ENCODE results near the gene RNASE11. TPM values are rescaled to one million over a fixed set of nuclear protein-coding genes. Genes with fewer than 3 reads are reported as not detected.
A peak's percentile ranks its signal among the peaks of the same experiment; 100 is the strongest.

Gene RNASE11
- polyA plus RNA-seq, 1 of the 3 experiments (the other 2 are of a cell fraction): not detected

- 9% methylated on average over 20 of the region's 22 CpGs for WGBS (ENCODE audit: low lambda C conversion rate)
- H3K4me3 ChIP-seq (ENCODE audit: low read depth in 2 of 2, low read length in 1 of 2): peak overlapping the region; percentile 44 to 56
- DNase-seq: no peak
- POLR2A ChIA-PET: no interaction called here
- H4K20me1 ChIP-seq (ENCODE audit: insufficient read depth): 0 out of 2 replicates have a peak, but pooled peaks cover 2% of the 10 kb centered on the region
- H3K27me3 ChIP-seq (ENCODE audit: insufficient read depth): peaks cover 21% of the 10 kb centered on the region; the same call in 1 of the 2 replicates
- H3F3A ChIP-seq (replicated peaks; ENCODE audit: insufficient read depth): peaks cover 13% of the 10 kb centered on the region
- CTCF ChIA-PET: interaction anchor here (0.6 to 1.4 kb wide), 2 partner anchors 11 to 883 kb away, joined by 3 to 5 read pairs; no protein-coding TSS in a partner anchor
- no peaks in the 10 kb centered on the region for H3K9me2 ChIP-seq
- H3K36me3 ChIP-seq (replicated peaks in 1 of 2; ENCODE audit: control insufficient read depth in 1 of 2, insufficient read depth in 2 of 2, low read length in 1 of 2): no peaks in the 10 kb centered on the region
- TF ChIP-seq, protein P1, sequence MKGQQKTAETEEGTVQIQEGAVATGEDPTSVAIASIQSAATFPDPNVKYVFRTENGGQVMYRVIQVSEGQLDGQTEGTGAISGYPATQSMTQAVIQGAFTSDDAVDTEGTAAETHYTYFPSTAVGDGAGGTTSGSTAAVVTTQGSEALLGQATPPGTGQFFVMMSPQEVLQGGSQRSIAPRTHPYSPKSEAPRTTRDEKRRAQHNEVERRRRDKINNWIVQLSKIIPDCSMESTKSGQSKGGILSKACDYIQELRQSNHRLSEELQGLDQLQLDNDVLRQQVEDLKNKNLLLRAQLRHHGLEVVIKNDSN (IDR thresholded peaks at IDR 0.05; ENCODE audit: borderline replicate concordance, low read depth): no peak
- TF ChIP-seq USF2 (IDR thresholded peaks at IDR 0.05; ENCODE audit: borderline replicate concordance, low read depth, low read length) (no peak), RAD21 (IDR thresholded peaks at IDR 0.05; ENCODE audit: low read length) (no peak), MAX (IDR thresholded peaks at IDR 0.05; ENCODE audit: low read depth) (no peak), FOXM1 (IDR thresholded peaks at IDR 0.05; ENCODE audit: low read depth) (no peak), POLR2AphosphoS5 (IDR thresholded peaks at IDR 0.05; ENCODE audit: low read depth, low read length) (no peak), CTCF (IDR thresholded peaks at IDR 0.05) (no peak), TEAD4 (IDR thresholded peaks at IDR 0.05; ENCODE audit: borderline replicate concordance, insufficient read depth) (no peak), MXI1 (IDR thresholded peaks at IDR 0.05; ENCODE audit: low read depth, low read length) (no peak), RXRA (IDR thresholded peaks at IDR 0.05; ENCODE audit: borderline replicate concordance, low read depth) (no peak), JUND (IDR thresholded peaks at IDR 0.05) (no peak), TAF1 (IDR thresholded peaks at IDR 0.05; ENCODE audit: borderline replicate concordance, low read depth, low read length) (no peak), YY1 (IDR thresholded peaks at IDR 0.05; ENCODE audit: low read depth) (no peak)
- TF ChIP-seq, protein P2, sequence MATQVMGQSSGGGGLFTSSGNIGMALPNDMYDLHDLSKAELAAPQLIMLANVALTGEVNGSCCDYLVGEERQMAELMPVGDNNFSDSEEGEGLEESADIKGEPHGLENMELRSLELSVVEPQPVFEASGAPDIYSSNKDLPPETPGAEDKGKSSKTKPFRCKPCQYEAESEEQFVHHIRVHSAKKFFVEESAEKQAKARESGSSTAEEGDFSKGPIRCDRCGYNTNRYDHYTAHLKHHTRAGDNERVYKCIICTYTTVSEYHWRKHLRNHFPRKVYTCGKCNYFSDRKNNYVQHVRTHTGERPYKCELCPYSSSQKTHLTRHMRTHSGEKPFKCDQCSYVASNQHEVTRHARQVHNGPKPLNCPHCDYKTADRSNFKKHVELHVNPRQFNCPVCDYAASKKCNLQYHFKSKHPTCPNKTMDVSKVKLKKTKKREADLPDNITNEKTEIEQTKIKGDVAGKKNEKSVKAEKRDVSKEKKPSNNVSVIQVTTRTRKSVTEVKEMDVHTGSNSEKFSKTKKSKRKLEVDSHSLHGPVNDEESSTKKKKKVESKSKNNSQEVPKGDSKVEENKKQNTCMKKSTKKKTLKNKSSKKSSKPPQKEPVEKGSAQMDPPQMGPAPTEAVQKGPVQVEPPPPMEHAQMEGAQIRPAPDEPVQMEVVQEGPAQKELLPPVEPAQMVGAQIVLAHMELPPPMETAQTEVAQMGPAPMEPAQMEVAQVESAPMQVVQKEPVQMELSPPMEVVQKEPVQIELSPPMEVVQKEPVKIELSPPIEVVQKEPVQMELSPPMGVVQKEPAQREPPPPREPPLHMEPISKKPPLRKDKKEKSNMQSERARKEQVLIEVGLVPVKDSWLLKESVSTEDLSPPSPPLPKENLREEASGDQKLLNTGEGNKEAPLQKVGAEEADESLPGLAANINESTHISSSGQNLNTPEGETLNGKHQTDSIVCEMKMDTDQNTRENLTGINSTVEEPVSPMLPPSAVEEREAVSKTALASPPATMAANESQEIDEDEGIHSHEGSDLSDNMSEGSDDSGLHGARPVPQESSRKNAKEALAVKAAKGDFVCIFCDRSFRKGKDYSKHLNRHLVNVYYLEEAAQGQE (IDR thresholded peaks at IDR 0.05; ENCODE audit: low read depth, low read length): no peak
- H3K4me1 ChIP-seq (ENCODE audit: control insufficient read depth in 1 of 2, insufficient read depth in 2 of 2, low read depth in 1 of 2, low read length in 1 of 2): peaks cover 0 to 2% of the 10 kb centered on the region in 2 experiments; a peak in 1 of 4 replicates
- H3K79me2 ChIP-seq (ENCODE audit: insufficient read depth): no peaks in the 10 kb centered on the region
- peak overlapping the region; percentile 63 for H3K4me2 ChIP-seq
- no peaks in the 10 kb centered on the region for H3K9me3 ChIP-seq
- peak overlapping the region; percentile 35; the same call in 1 of the 2 replicates for H2AFZ ChIP-seq (ENCODE audit: low read depth)
- H3K9ac ChIP-seq: no peak overlapping the region
- H3K27ac ChIP-seq (ENCODE audit: low read depth in 2 of 2, low read length in 1 of 2): no peak overlapping the region
These were observed 36.8 kb upstream of the RNASE11 start for GRCh38 chr14:20624495-20625070.

All from SK-N-SH (cell line).